HEK293 (cell line): ENCODE results near the gene AGAP1.
A peak's percentile ranks its signal among the peaks of the same experiment; 100 is the strongest.

ENCODE experiments used
- CTCF ChIA-PET: fragments of 350-600 bp; formaldehyde crosslinking; extraction: SDS; loops from one replicate; lab custom pipeline; 2021; ENCODE audit warnings: antibody characterized with exemption; lab: Yijun Ruan, JAX
- POLR2A ChIA-PET: fragments of 300-600 bp; formaldehyde crosslinking; extraction: SDS; loops from one replicate; lab custom pipeline; 2020; ENCODE audit warnings: antibody characterized with exemption, inconsistent platforms; lab: Yijun Ruan, JAX
- H3K27ac ChIP-seq: fragments of 200-500 bp; sonication (Bioruptor generic); 2 replicates; pipeline ENCODE4 v1.5.1; 2014; ENCODE audit warnings: low read depth, low read length, control low read depth, inconsistent platforms; ENCODE audit errors: extremely low read depth
- H3K36me3 ChIP-seq, 2 experiments: fragments of 200-500 bp in 1 of 2; sonication (Bioruptor generic) in 1 of 2; 1 replicate in 1 of 2; 2 replicates in 1 of 2; pipeline ENCODE4 v1.5.1; 2014 to 2017; ENCODE audit warnings: inconsistent platforms in 2 of 2, low read length in 2 of 2; ENCODE audit not compliant: control insufficient read depth in 2 of 2, insufficient read depth in 1 of 2
- H3K4me1 ChIP-seq: fragments of 200-500 bp; sonication (Bioruptor generic); 2 replicates; pipeline ENCODE4 v1.5.1; 2014; ENCODE audit warnings: mild to moderate bottlenecking, low read length, inconsistent platforms; ENCODE audit not compliant: control insufficient read depth, insufficient read depth
- H3K4me3 ChIP-seq: 2 replicates; pipeline ENCODE4 v1.5.1; 2011; ENCODE audit warnings: low read depth, mild to moderate bottlenecking, control low read depth, low read length, moderate library complexity
- H3K9me3 ChIP-seq: fragments of 200-500 bp; sonication (Bioruptor generic); 2 replicates; pipeline ENCODE4 v1.5.1; 2014; ENCODE audit warnings: low read depth, low read length, inconsistent platforms; ENCODE audit not compliant: control insufficient read depth, insufficient read depth
- ATF2 ChIP-seq: fragments of 450-650 bp; formaldehyde crosslinking; IDR thresholded peaks from 2 replicates; pipeline ENCODE4 v1.5.1; 2016; ENCODE audit warnings: missing biosample characterization, missing genetic modification characterization, low read depth
- BCL11A ChIP-seq: fragments of 450-650 bp; formaldehyde crosslinking; IDR thresholded peaks from 2 replicates; pipeline ENCODE4 v1.5.1; 2016; ENCODE audit warnings: low read depth, missing biosample characterization, missing genetic modification characterization
- BCL11B ChIP-seq: fragments of 450-650 bp; formaldehyde crosslinking; IDR thresholded peaks from 2 replicates; pipeline ENCODE4 v1.5.1; 2016; ENCODE audit warnings: low read depth, missing biosample characterization, missing genetic modification characterization
- GFI1B ChIP-seq: fragments of 450-650 bp; formaldehyde crosslinking; IDR thresholded peaks from 2 replicates; pipeline ENCODE4 v1.5.1; 2016; ENCODE audit warnings: missing biosample characterization, missing genetic modification characterization
- GLI2 ChIP-seq: fragments of 450-650 bp; formaldehyde crosslinking; IDR thresholded peaks from 2 replicates; pipeline ENCODE4; 2017; ENCODE audit warnings: missing biosample characterization, missing genetic modification characterization, low read depth, borderline replicate concordance
- GLIS2 ChIP-seq: fragments of 450-650 bp; formaldehyde crosslinking; IDR thresholded peaks from 2 replicates; pipeline ENCODE4 v1.5.1; 2016; ENCODE audit warnings: missing biosample characterization, missing genetic modification characterization
- HOXA7 ChIP-seq: sonication (generic); formaldehyde crosslinking; IDR thresholded peaks from 2 replicates; pipeline ENCODE4 v1.8.1; 2022; ENCODE audit warnings: missing genetic modification reagents, borderline replicate concordance
- KLF1 ChIP-seq: fragments of 450-650 bp; formaldehyde crosslinking; IDR thresholded peaks from 2 replicates; pipeline ENCODE4 v1.5.1; 2016; ENCODE audit warnings: missing biosample characterization, missing genetic modification characterization
- PATZ1 ChIP-seq: fragments of 450-650 bp; formaldehyde crosslinking; IDR thresholded peaks from 2 replicates; pipeline ENCODE4 v1.5.1; 2016; ENCODE audit warnings: missing biosample characterization, missing genetic modification characterization
- REPIN1 ChIP-seq: fragments of 450-650 bp; formaldehyde crosslinking; IDR thresholded peaks from 2 replicates; pipeline ENCODE4 v1.5.1; 2017; ENCODE audit warnings: missing biosample characterization, missing genetic modification characterization, low read depth
- SCRT2 ChIP-seq: fragments of 450-650 bp; formaldehyde crosslinking; IDR thresholded peaks from 2 replicates; pipeline ENCODE4 v1.5.1; 2016; ENCODE audit warnings: missing biosample characterization, missing genetic modification characterization
- SETDB1 ChIP-seq: IDR thresholded peaks from one replicate; pipeline ENCODE4 v1.6.1; 2017; ENCODE audit warnings: mild to moderate bottlenecking, low read length, moderate library complexity, mixed read lengths; ENCODE audit not compliant: insufficient read length
- ZBTB7A ChIP-seq: fragments of 450-650 bp; formaldehyde crosslinking; IDR thresholded peaks from 2 replicates; pipeline ENCODE4 v1.5.1; 2016; ENCODE audit warnings: low read depth, missing biosample characterization, missing genetic modification characterization
- ZNF155 ChIP-seq: fragments of 450-650 bp; formaldehyde crosslinking; IDR thresholded peaks from 2 replicates; pipeline ENCODE4 v1.5.1; 2016; ENCODE audit warnings: missing biosample characterization, missing genetic modification characterization
- ZNF157 ChIP-seq: fragments of 450-650 bp; formaldehyde crosslinking; IDR thresholded peaks from 2 replicates; pipeline ENCODE4 v1.5.1; 2016; ENCODE audit warnings: missing biosample characterization, missing genetic modification characterization
- ZNF19 ChIP-seq: fragments of 450-650 bp; formaldehyde crosslinking; IDR thresholded peaks from 2 replicates; pipeline ENCODE4; 2016; ENCODE audit warnings: missing biosample characterization, missing genetic modification characterization, low read depth
- ZNF391 ChIP-seq: fragments of 450-650 bp; formaldehyde crosslinking; IDR thresholded peaks from 2 replicates; pipeline ENCODE4 v1.5.1; 2016; ENCODE audit warnings: low read depth, missing biosample characterization, missing genetic modification characterization, borderline replicate concordance
- ZNF423 ChIP-seq: fragments of 450-650 bp; formaldehyde crosslinking; IDR thresholded peaks from 2 replicates; pipeline ENCODE4 v1.5.1; 2016; ENCODE audit warnings: missing biosample characterization, missing genetic modification characterization
- ZNF529 ChIP-seq: fragments of 450-650 bp; formaldehyde crosslinking; IDR thresholded peaks from 2 replicates; pipeline ENCODE4 v1.5.1; 2017; ENCODE audit warnings: missing genetic modification characterization, missing biosample characterization; ENCODE audit not compliant: insufficient replicate concordance
- ZNF544 ChIP-seq: fragments of 450-650 bp; formaldehyde crosslinking; IDR thresholded peaks from 2 replicates; pipeline ENCODE4 v1.5.0; 2017; ENCODE audit warnings: missing biosample characterization, missing genetic modification characterization
- ZNF558 ChIP-seq: fragments of 450-650 bp; formaldehyde crosslinking; IDR thresholded peaks from 2 replicates; pipeline ENCODE4 v1.5.1; 2016; ENCODE audit warnings: missing biosample characterization, missing genetic modification characterization
- ZNF658 ChIP-seq: fragments of 450-650 bp; formaldehyde crosslinking; IDR thresholded peaks from 2 replicates; pipeline ENCODE4; 2016; ENCODE audit warnings: missing biosample characterization, missing genetic modification characterization
- ZNF664 ChIP-seq: fragments of 450-650 bp; formaldehyde crosslinking; IDR thresholded peaks from 2 replicates; pipeline ENCODE4 v1.5.1; 2016; ENCODE audit warnings: missing biosample characterization, missing genetic modification characterization
- ZNF777 ChIP-seq: fragments of 450-650 bp; formaldehyde crosslinking; IDR thresholded peaks from 2 replicates; pipeline ENCODE4 v1.5.1; 2017; ENCODE audit warnings: missing biosample characterization, missing genetic modification characterization, borderline replicate concordance
- ZNF792 ChIP-seq: fragments of 450-650 bp; formaldehyde crosslinking; IDR thresholded peaks from 2 replicates; pipeline ENCODE4 v1.5.1; 2016; ENCODE audit warnings: missing biosample characterization, missing genetic modification characterization
- TF ChIP-seq, protein P1 (sequence below): fragments of 450-650 bp; formaldehyde crosslinking; IDR thresholded peaks from 2 replicates; pipeline ENCODE4 v1.5.1; 2016; ENCODE audit warnings: missing biosample characterization, missing genetic modification characterization

AGAP1 gene

GRCh38 chr2:235516257-235516656 lies 22.4 kb downstream of the AGAP1 start:
- H3K4me3 ChIP-seq, result no peak overlapping the region
- peaks cover 5% of the 10 kb centered on the region; the same call in 1 of the 2 replicates for H3K4me1 ChIP-seq
- TF ChIP-seq BCL11A (tag by site-specific recombination) (no peak), SETDB1 (peak; percentile 82)
- POLR2A ChIA-PET, result no interaction called here
- no peaks in the 10 kb centered on the region for H3K36me3 ChIP-seq
- CTCF ChIA-PET, result no interaction called here
- H3K9me3 ChIP-seq, result no peaks in the 10 kb centered on the region
- H3K27ac ChIP-seq, result no peak overlapping the region

GRCh38 chr2:235518322-235519090 lies 24.7 kb downstream of the AGAP1 start:
- TF ChIP-seq, protein P1, sequence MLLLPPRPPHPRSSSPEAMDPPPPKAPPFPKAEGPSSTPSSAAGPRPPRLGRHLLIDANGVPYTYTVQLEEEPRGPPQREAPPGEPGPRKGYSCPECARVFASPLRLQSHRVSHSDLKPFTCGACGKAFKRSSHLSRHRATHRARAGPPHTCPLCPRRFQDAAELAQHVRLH (tag by site-specific recombination), result no peak
- no peak for TF ChIP-seq ZNF155 (tag by site-specific recombination)
- no peak for TF ChIP-seq ZNF664 (tag by site-specific recombination)
- TF ChIP-seq KLF1 (tag by site-specific recombination), result no peak
- TF ChIP-seq ZNF423, result no peak
- TF ChIP-seq ZNF558 (tag by site-specific recombination), result no peak
- no peak for TF ChIP-seq HOXA7 (CRISPR knock-in tag)
- no peak for TF ChIP-seq ZNF157 (tag by site-specific recombination)
- TF ChIP-seq, all 188 proteins: peak for 0
- no peaks in the 10 kb centered on the region for H3K9me3 ChIP-seq
- H3K27ac ChIP-seq, result no peak overlapping the region
- ChIA-PET POLR2A (no interaction called here), CTCF (interaction anchor here (0.6 to 0.7 kb wide), 2 partner anchors 12 to 82 kb away, joined by 3 read pairs; no protein-coding TSS in a partner anchor)
- peaks cover 10% of the 10 kb centered on the region for H3K4me1 ChIP-seq
- no peaks in the 10 kb centered on the region for H3K36me3 ChIP-seq
- no peak overlapping the region for H3K4me3 ChIP-seq

DNA sequence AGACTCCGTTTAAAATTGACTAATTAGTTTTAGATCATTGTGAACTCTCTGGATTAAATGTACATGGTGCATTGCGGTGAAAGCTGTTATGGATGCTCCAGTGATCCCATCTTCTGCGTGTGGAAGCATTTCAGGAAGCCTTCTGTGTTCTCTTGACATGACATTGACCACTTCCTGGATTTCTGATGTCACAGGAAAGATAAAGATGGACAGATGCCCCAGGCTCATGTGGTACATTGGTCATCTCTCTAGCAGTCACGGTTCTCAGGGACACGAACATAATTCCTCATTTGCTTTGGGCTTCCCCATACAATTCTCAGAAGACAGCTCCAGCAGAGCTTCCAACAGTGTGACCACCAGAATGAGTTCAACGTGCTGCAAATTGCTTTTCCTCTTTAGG lies 26.9 kb downstream of the AGAP1 start:
- no peak overlapping the region for H3K27ac ChIP-seq
- peaks cover 10% of the 10 kb centered on the region for H3K4me1 ChIP-seq
- no peaks in the 10 kb centered on the region for H3K36me3 ChIP-seq
- ChIA-PET POLR2A (no interaction called here), CTCF (no interaction called here)
- H3K4me3 ChIP-seq, result no peak overlapping the region
- no peaks in the 10 kb centered on the region for H3K9me3 ChIP-seq
- TF ChIP-seq ZNF19 (tag by site-specific recombination) (no peak), ZBTB7A (tag by site-specific recombination) (no peak), ZNF777 (tag by site-specific recombination) (no peak), ZNF658 (tag by site-specific recombination) (no peak), GLIS2 (tag by site-specific recombination) (no peak), REPIN1 (tag by site-specific recombination) (no peak), ZNF544 (tag by site-specific recombination) (no peak), GLI2 (tag by site-specific recombination) (no peak), ZNF529 (tag by site-specific recombination) (no peak), PATZ1 (tag by site-specific recombination) (no peak), ZNF391 (tag by site-specific recombination) (no peak), ATF2 (no peak), SCRT2 (tag by site-specific recombination) (no peak), GFI1B (tag by site-specific recombination) (no peak), ZNF792 (tag by site-specific recombination) (no peak), BCL11B (no peak)
